Body of pancreas (tissue), 4 donors: ENCODE measurements around the gene ZEB1.

ENCODE experiments used
- POLR2A ChIP-seq, 3 donors: fragments of 450-650 bp; IDR thresholded peaks; one replicate each; pipeline ENCODE4 v1.6.1; 2016; ENCODE audit warnings: antibody characterized with exemption in 3 of 3, mild to moderate bottlenecking in 2 of 3
- TF ChIP-seq, protein P1 (sequence below), 7 experiments: fragments of 450-650 bp in 4 of 7; fragments of 200-600 bp in 3 of 7; sonication (generic) in 3 of 7; IDR thresholded peaks; one replicate each; pipeline ENCODE4 v1.5.1; 2016 to 2019; ENCODE audit warnings: antibody characterized with exemption in 7 of 7

- TF ChIP-seq, protein P1, sequence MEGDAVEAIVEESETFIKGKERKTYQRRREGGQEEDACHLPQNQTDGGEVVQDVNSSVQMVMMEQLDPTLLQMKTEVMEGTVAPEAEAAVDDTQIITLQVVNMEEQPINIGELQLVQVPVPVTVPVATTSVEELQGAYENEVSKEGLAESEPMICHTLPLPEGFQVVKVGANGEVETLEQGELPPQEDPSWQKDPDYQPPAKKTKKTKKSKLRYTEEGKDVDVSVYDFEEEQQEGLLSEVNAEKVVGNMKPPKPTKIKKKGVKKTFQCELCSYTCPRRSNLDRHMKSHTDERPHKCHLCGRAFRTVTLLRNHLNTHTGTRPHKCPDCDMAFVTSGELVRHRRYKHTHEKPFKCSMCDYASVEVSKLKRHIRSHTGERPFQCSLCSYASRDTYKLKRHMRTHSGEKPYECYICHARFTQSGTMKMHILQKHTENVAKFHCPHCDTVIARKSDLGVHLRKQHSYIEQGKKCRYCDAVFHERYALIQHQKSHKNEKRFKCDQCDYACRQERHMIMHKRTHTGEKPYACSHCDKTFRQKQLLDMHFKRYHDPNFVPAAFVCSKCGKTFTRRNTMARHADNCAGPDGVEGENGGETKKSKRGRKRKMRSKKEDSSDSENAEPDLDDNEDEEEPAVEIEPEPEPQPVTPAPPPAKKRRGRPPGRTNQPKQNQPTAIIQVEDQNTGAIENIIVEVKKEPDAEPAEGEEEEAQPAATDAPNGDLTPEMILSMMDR (IDR thresholded peaks at IDR 0.05), result no peak
- no peak for TF ChIP-seq POLR2A (IDR thresholded peaks at IDR 0.05)
These were observed 30.1 kb upstream of the ZEB1 start for GRCh38 chr10:31288962-31289361.
